ENCODE results near the gene STXBP3.

Gene STXBP3

GRCh38 chr1:108718927-108719655 is 27.4 kb upstream of the STXBP3 start:
- no peaks in the 10 kb centered on the region for H3K27me3 ChIP-seq (ENCODE audit: control insufficient read depth, insufficient read depth, low read length)
- no peaks in the 10 kb centered on the region for H3K36me3 ChIP-seq (ENCODE audit: control insufficient read depth, insufficient read depth, low read length)
- TF ChIP-seq CTCF (IDR thresholded peaks at IDR 0.05) = no peak
- H3K27ac ChIP-seq = no peak overlapping the region
- H3K4me3 ChIP-seq (ENCODE audit: low read depth, low read length) = no peak overlapping the region
- no peaks in the 10 kb centered on the region for H3K9me3 ChIP-seq (ENCODE audit: control insufficient read depth, low read length)
- H2AFZ ChIP-seq = no peak overlapping the region
- H3K4me1 ChIP-seq = no peaks in the 10 kb centered on the region
- H3K4me2 ChIP-seq (ENCODE audit: low read length) = no peak overlapping the region
- H3K9ac ChIP-seq = no peak overlapping the region
- no peaks in the 10 kb centered on the region for H3K79me2 ChIP-seq

- Histone ChIP-seq H3K27ac (no peak overlapping the region), H3K9me3 (ENCODE audit: control insufficient read depth, low read length) (no peaks in the 10 kb centered on the region), H2AFZ (no peak overlapping the region), H3K36me3 (ENCODE audit: control insufficient read depth, insufficient read depth, low read length) (no peaks in the 10 kb centered on the region), H3K4me2 (ENCODE audit: low read length) (no peak overlapping the region), H3K9ac (no peak overlapping the region), H3K27me3 (ENCODE audit: control insufficient read depth, insufficient read depth, low read length) (no peaks in the 10 kb centered on the region), H3K79me2 (no peaks in the 10 kb centered on the region), H3K4me3 (ENCODE audit: low read depth, low read length) (no peak overlapping the region), H3K4me1 (no peaks in the 10 kb centered on the region)
- no peak for TF ChIP-seq CTCF (IDR thresholded peaks at IDR 0.05)
Observed at GRCh38 chr1:108719656-108720435, 26.6 kb upstream of the STXBP3 start.

- no peak for TF ChIP-seq CTCF (IDR thresholded peaks at IDR 0.05)
- no peak overlapping the region for H3K9ac ChIP-seq
- H3K4me1 ChIP-seq = no peaks in the 10 kb centered on the region
- peak overlapping the region; percentile 18 for H3K4me2 ChIP-seq (ENCODE audit: low read length)
- H3K9me3 ChIP-seq (ENCODE audit: control insufficient read depth, low read length) = no peaks in the 10 kb centered on the region
- no peak overlapping the region for H3K27ac ChIP-seq
- peak overlapping the region; percentile 60 for H2AFZ ChIP-seq
- no peaks in the 10 kb centered on the region for H3K27me3 ChIP-seq (ENCODE audit: control insufficient read depth, insufficient read depth, low read length)
- H3K79me2 ChIP-seq = no peaks in the 10 kb centered on the region
- H3K4me3 ChIP-seq (ENCODE audit: low read depth, low read length) = no peak overlapping the region
- H3K36me3 ChIP-seq (ENCODE audit: control insufficient read depth, insufficient read depth, low read length) = no peaks in the 10 kb centered on the region
Observed at GRCh38 chr1:108722292-108722691, 24.2 kb upstream of the STXBP3 start.

GRCh38 chr1:108725906-108726305 is 20.6 kb upstream of the STXBP3 start:
- no peaks in the 10 kb centered on the region for H3K4me1 ChIP-seq
- TF ChIP-seq CTCF (IDR thresholded peaks at IDR 0.05) = no peak

More at GRCh38 chr1:108725906-108726305, 20.6 kb upstream of the STXBP3 start:
- no peaks in the 10 kb centered on the region for H3K9me3 ChIP-seq (ENCODE audit: control insufficient read depth, low read length)
- H3K4me3 ChIP-seq (ENCODE audit: low read depth, low read length) = no peak overlapping the region
- no peaks in the 10 kb centered on the region for H3K36me3 ChIP-seq (ENCODE audit: control insufficient read depth, insufficient read depth, low read length)
- no peaks in the 10 kb centered on the region for H3K79me2 ChIP-seq
- H3K9ac ChIP-seq = no peak overlapping the region
- no peak overlapping the region for H2AFZ ChIP-seq
- H3K27ac ChIP-seq = no peak overlapping the region
- H3K27me3 ChIP-seq (ENCODE audit: control insufficient read depth, insufficient read depth, low read length) = no peaks in the 10 kb centered on the region
- H3K4me2 ChIP-seq (ENCODE audit: low read length) = no peak overlapping the region
